ENCODE measurements around the gene ANO5. TPM values are rescaled to one million over a fixed set of nuclear protein-coding genes. Genes with fewer than 3 reads are reported as not detected.

Gene ANO5
- total RNA-seq, 1 experiment from 2014 or later: 3.7 TPM

GRCh38 chr11:22190827-22191463 lies 1.9 kb upstream of the ANO5 start:
- H3K27ac ChIP-seq (ENCODE audit: low read depth, low read length, poor library complexity, severe bottlenecking): no peak overlapping the region
- no peaks in the 10 kb centered on the region for H3K36me3 ChIP-seq (ENCODE audit: insufficient read depth, low read length, poor library complexity, severe bottlenecking)
- no peaks in the 10 kb centered on the region for H3K27me3 ChIP-seq (replicated peaks; ENCODE audit: insufficient read depth, low read depth, low read length, poor library complexity)
- BruUV-seq (replicated peaks): no TSS peak
- intact Hi-C loops (cut with micrococcal nuclease; ENCODE audit: unreplicated experiment): loop anchor here (5.0 kb wide), 1 partner anchor 51 kb away; no protein-coding TSS in a partner anchor
- ChIA-PET CTCF (no interaction called here), POLR2A (ENCODE audit: low non-redundant PET) (no interaction called here)
- H3K4me3 ChIP-seq (ENCODE audit: low read depth, low read length, poor library complexity, severe bottlenecking): no peak overlapping the region
- TF ChIP-seq CTCF (conservative IDR thresholded peaks at IDR 0.05; ENCODE audit: low read depth, low read length) (no peak), EZH2 (IDR thresholded peaks at IDR 0.05; ENCODE audit: borderline replicate concordance, low read depth, low read length, poor library complexity, severe bottlenecking) (no peak)
- no peak for DNase-seq (ENCODE audit: low spot score)
- H3K9me3 ChIP-seq (ENCODE audit: low read depth, low read length, poor library complexity, severe bottlenecking): no peaks in the 10 kb centered on the region
- peaks cover 13% of the 10 kb centered on the region for H3K4me1 ChIP-seq (ENCODE audit: insufficient read depth, low read length, poor library complexity, severe bottlenecking)

- ChIA-PET POLR2A (ENCODE audit: low non-redundant PET) (no interaction called here), CTCF (no interaction called here)
- Histone ChIP-seq H3K4me3 (ENCODE audit: low read depth, low read length, poor library complexity, severe bottlenecking) (peak overlapping the region; percentile 80), H3K27ac (ENCODE audit: low read depth, low read length, poor library complexity, severe bottlenecking) (peak overlapping the region; percentile 65), H3K36me3 (ENCODE audit: insufficient read depth, low read length, poor library complexity, severe bottlenecking) (no peaks in the 10 kb centered on the region), H3K9me3 (ENCODE audit: low read depth, low read length, poor library complexity, severe bottlenecking) (no peaks in the 10 kb centered on the region), H3K4me1 (ENCODE audit: insufficient read depth, low read length, poor library complexity, severe bottlenecking) (peaks cover 13% of the 10 kb centered on the region), H3K27me3 (replicated peaks; ENCODE audit: insufficient read depth, low read depth, low read length, poor library complexity) (no peaks in the 10 kb centered on the region)
- intact Hi-C loops (cut with micrococcal nuclease; ENCODE audit: unreplicated experiment): loop anchor here (5.0 kb wide), 1 partner anchor 50 kb away; no protein-coding TSS in a partner anchor
- no peak for TF ChIP-seq EZH2 (IDR thresholded peaks at IDR 0.05; ENCODE audit: borderline replicate concordance, low read depth, low read length, poor library complexity, severe bottlenecking)
- no peak for TF ChIP-seq CTCF (conservative IDR thresholded peaks at IDR 0.05; ENCODE audit: low read depth, low read length)
- no TSS peak for BruUV-seq (replicated peaks)
- peak; percentile 15 for DNase-seq (ENCODE audit: low spot score)
Measured at GRCh38 chr11:22192289-22192641, 620 bp upstream of the ANO5 start.

GRCh38 chr11:22193348-22194051 lies 615 bp downstream of the ANO5 start:
- CTCF ChIA-PET: interaction anchor here (0.7 kb wide), 1 partner anchor 41 kb away, joined by 4 read pairs; no protein-coding TSS in a partner anchor
- peaks cover 13% of the 10 kb centered on the region for H3K4me1 ChIP-seq (ENCODE audit: insufficient read depth, low read length, poor library complexity, severe bottlenecking)
- POLR2A ChIA-PET (ENCODE audit: low non-redundant PET): no interaction called here
- peak; percentile 62 for DNase-seq (ENCODE audit: low spot score)
- TF ChIP-seq EZH2 (IDR thresholded peaks at IDR 0.05; ENCODE audit: borderline replicate concordance, low read depth, low read length, poor library complexity, severe bottlenecking) (no peak), CTCF (conservative IDR thresholded peaks at IDR 0.05; ENCODE audit: low read depth, low read length) (no peak)
- no peaks in the 10 kb centered on the region for H3K36me3 ChIP-seq (ENCODE audit: insufficient read depth, low read length, poor library complexity, severe bottlenecking)
- H3K27me3 ChIP-seq (replicated peaks; ENCODE audit: insufficient read depth, low read depth, low read length, poor library complexity): no peaks in the 10 kb centered on the region
- H3K27ac ChIP-seq (ENCODE audit: low read depth, low read length, poor library complexity, severe bottlenecking): peak overlapping the region; percentile 38
- H3K9me3 ChIP-seq (ENCODE audit: low read depth, low read length, poor library complexity, severe bottlenecking): no peaks in the 10 kb centered on the region
- BruUV-seq (replicated peaks): no TSS peak
- intact Hi-C loops (cut with micrococcal nuclease; ENCODE audit: unreplicated experiment): loop anchor here (5.0 kb wide), 1 partner anchor 49 kb away; no protein-coding TSS in a partner anchor
- H3K4me3 ChIP-seq (ENCODE audit: low read depth, low read length, poor library complexity, severe bottlenecking): peak overlapping the region; percentile 80

All from A673 (cell line).